Mucosa of stomach (tissue), 1 donor: Measurements from ENCODE around the gene LITAFD.

Experiments used
- H3K27me3 ChIP-seq: one replicate; pipeline ENCODE4 v1.7.0; 2013; ENCODE audit warnings: mild to moderate bottlenecking, low read length; ENCODE audit not compliant: control insufficient read depth, insufficient read depth
- H3K36me3 ChIP-seq: one replicate; pipeline ENCODE4 v1.7.0; 2013; ENCODE audit warnings: low read length; ENCODE audit not compliant: control insufficient read depth, insufficient read depth
- H3K4me1 ChIP-seq: one replicate; pipeline ENCODE4 v1.7.0; 2013; ENCODE audit warnings: mild to moderate bottlenecking, low read length; ENCODE audit not compliant: control insufficient read depth, insufficient read depth
- H3K4me3 ChIP-seq: one replicate; pipeline ENCODE4 v1.7.0; 2013; ENCODE audit warnings: low read length
- H3K9ac ChIP-seq: one replicate; pipeline ENCODE4 v1.7.0; 2013; ENCODE audit warnings: mild to moderate bottlenecking, low read length, moderate library complexity
- H3K9me3 ChIP-seq: one replicate; pipeline ENCODE4 v1.7.0; 2013; ENCODE audit warnings: mild to moderate bottlenecking, low read length, moderate library complexity; ENCODE audit not compliant: control insufficient read depth
- donor health status: Pancreatic carcinoma.

Gene LITAFD

DNA sequence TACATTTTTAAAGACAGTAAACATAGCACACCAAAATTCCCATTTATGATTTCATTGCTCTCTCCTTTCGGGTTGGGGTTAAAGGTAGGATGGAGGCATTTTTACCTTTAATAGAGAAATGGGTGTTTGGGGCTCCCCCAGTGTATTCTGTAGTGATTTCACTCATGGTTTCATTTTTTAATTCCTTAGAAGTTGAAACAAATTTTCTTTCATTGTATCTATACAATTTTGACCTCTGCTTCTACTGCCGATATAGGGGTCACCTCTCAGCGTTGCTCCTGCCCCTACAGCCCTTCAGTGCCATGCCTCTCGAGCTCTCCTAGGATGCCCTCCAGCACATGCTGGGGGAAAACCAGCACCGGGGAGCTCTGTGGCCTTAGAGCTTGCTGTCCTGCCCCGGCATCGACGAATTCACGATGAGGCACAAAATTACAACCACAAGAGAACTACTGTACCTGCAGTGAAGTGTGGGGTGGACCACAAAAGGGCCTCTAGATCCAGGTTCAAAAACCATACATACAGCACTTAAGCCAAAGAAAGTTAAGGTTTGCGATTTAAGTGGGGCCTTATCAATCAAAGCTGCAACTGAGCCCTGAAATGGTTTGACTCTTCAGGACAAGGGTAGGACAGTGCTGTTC lies 39.3 kb downstream of the LITAFD start:
- peaks cover 20% of the 10 kb centered on the region for H3K4me1 ChIP-seq
- no peaks in the 10 kb centered on the region for H3K27me3 ChIP-seq
- peaks cover 12% of the 10 kb centered on the region for H3K36me3 ChIP-seq
- no peak overlapping the region for H3K9ac ChIP-seq
- no peaks in the 10 kb centered on the region for H3K9me3 ChIP-seq
- H3K4me3 ChIP-seq, result no peak overlapping the region

DNA sequence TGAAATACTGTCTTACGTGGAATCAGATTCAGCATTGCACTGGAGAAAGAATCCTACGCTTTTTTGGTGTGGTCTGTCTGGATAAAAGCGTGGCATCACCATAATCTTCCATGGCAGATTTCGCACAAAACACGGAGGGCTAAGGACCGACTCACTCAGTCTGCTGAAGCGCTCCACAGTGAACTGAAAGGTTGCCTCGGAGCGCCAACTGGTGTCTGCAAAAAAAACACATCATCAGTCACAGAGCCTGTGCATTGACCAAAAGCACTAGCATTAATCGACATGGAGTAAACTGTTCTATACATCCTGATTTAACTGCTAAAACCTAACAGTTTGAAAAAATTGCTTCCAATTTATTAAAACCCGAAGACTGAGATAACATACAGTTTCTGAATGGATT lies 41.0 kb downstream of the LITAFD start:
- Histone ChIP-seq H3K4me3 (no peak overlapping the region), H3K9me3 (no peaks in the 10 kb centered on the region), H3K4me1 (peaks cover 18% of the 10 kb centered on the region), H3K27me3 (no peaks in the 10 kb centered on the region), H3K36me3 (peaks cover 12% of the 10 kb centered on the region), H3K9ac (no peak overlapping the region)

DNA sequence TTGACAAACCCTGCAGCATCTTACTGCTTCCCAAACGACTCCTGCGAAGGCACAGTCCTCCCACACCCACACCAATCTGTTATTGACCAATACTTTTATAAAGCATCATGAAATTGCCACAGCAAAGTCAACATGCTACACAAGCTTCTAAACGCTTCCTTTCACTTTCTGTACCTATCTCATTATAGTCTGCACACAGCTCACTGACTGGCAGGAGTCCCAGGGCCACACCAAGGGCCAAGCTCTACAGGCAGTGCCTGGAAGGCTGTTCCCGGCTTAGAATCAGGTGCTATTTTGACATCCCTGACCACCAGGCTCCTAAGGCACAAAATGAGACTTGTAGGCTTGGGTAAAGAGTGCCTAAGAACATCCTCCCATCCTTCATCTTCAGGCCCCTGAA lies 42.1 kb downstream of the LITAFD start:
- Histone ChIP-seq H3K4me1 (peaks cover 24% of the 10 kb centered on the region), H3K27me3 (no peaks in the 10 kb centered on the region), H3K9me3 (no peaks in the 10 kb centered on the region), H3K9ac (no peak overlapping the region), H3K36me3 (peaks cover 12% of the 10 kb centered on the region), H3K4me3 (no peak overlapping the region)

DNA sequence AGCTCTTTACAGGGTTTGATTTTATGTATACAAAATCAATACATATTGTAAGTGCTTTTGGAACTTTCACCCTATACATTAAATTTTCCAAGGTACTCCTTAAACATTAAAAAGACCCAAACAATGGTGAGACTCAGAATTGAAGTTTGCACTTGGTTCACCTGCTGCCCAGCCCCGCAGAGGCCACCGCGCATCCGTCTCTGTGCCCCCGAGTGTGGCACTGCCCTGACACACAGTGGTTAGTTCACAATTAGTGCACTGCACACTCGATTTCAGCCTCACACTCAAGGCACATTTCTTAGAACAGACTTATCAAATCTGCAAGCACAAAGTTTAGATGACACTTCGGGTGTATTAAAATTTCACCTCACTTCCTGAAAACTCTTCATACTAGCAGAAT lies 43.3 kb downstream of the LITAFD start:
- Histone ChIP-seq H3K9me3 (no peaks in the 10 kb centered on the region), H3K4me1 (peaks cover 32% of the 10 kb centered on the region), H3K4me3 (no peak overlapping the region), H3K27me3 (no peaks in the 10 kb centered on the region), H3K36me3 (peaks cover 12% of the 10 kb centered on the region), H3K9ac (no peak overlapping the region)

DNA sequence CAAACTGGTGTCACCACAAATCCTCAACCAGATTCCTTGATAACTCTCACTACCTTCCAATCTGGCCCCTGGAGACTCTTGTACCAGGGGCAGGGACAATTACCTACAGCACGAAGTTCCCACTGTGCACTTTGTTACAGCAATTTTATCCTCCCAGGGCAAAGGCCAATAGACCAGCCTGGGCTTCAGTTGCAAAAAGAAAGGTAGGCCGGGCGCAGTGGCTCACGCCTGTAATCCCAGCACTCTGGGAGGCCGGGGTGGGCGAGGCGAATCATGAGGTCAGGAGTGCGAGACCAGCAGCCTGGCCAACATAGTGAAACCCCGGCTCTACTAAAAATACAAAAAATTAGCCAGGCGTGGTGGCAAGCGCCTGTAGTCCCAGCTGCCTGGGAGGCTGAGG lies 44.7 kb downstream of the LITAFD start:
- Histone ChIP-seq H3K27me3 (no peaks in the 10 kb centered on the region), H3K9me3 (no peaks in the 10 kb centered on the region), H3K4me1 (peaks cover 39% of the 10 kb centered on the region), H3K9ac (no peak overlapping the region), H3K4me3 (no peak overlapping the region), H3K36me3 (peaks cover 2% of the 10 kb centered on the region)

DNA sequence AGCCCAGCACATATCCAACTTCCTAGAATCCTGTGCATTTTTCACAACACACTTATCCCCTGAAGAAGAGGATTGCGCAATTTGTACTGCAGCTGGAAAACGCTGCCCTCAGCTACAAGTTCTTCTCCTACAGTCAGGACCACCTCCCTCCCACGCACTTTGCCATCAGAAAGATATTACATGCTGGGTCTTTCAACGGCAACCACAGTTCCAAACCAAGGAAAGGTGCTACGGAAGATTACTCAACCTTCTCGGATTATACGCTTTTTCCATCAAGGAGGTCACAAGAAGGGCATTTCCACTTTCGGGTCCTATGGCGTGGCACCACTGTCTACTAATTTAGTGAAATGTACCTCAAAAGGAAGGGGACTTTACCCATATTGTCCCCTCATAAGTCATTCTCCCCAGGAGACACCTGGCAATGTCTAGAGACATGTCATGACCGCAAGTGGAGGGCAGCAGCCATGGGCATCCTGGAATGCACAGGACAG lies 46.4 kb downstream of the LITAFD start:
- no peak overlapping the region for H3K4me3 ChIP-seq
- H3K4me1 ChIP-seq, result peaks cover 35% of the 10 kb centered on the region
- no peaks in the 10 kb centered on the region for H3K36me3 ChIP-seq

DNA sequence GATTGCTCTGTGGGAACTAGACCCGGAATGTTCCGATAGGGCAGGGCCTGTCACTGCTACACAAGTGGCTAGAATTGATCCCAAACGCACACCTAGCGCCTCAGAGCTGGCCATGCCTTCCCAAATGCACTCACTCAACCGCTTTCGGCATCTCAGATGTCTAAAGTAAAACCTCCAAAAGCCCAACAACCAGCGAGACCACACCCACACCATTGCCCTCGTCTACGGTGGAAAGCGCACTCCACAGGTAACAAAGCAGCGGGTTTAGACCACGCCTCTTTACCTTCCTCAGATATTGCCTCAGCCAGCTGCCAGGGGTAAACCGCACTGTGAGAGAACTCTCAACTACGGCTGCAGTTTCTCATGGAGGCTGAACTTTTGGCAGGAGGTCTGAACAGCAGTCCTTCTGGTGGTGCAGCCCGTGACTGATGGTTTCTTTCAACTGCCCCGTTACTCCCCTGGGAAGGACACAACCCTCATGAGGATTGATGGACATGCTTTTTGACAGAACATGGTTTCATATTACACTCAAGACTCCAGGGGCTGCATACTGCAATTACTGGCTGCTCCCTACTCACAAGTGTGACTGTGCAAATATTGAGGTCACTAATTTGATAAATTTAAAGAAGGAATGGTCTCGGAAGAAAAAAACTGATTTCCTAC lies 47.1 kb downstream of the LITAFD start:
- no peak overlapping the region for H3K4me3 ChIP-seq
- no peaks in the 10 kb centered on the region for H3K27me3 ChIP-seq
- H3K36me3 ChIP-seq, result no peaks in the 10 kb centered on the region
- H3K9ac ChIP-seq, result no peak overlapping the region
- peaks cover 29% of the 10 kb centered on the region for H3K4me1 ChIP-seq
- no peaks in the 10 kb centered on the region for H3K9me3 ChIP-seq

More for the DNA sequence above, 46.4 kb downstream of the LITAFD start:
- Histone ChIP-seq H3K27me3 (no peaks in the 10 kb centered on the region), H3K9me3 (no peaks in the 10 kb centered on the region), H3K9ac (no peak overlapping the region)

DNA sequence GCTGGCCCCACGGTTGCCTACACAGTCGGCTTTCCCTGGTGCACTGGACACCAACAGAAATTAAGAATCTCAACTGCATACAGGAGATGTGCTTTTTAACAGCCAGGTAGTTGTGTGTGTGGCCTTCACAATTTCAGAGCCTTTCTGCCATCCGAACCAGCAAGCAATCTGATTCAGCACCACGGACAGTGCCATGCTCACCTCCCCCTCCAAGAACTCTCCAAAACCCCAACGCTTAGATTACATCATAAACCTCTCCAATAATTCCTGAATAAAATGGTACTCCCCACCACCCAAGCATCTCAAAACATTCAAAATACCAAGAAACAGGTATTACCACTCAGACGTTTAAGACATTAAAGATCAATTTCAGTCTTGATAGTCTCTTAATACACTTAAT lies 49.7 kb downstream of the LITAFD start:
- no peaks in the 10 kb centered on the region for H3K27me3 ChIP-seq
- H3K9me3 ChIP-seq, result no peaks in the 10 kb centered on the region

DNA sequence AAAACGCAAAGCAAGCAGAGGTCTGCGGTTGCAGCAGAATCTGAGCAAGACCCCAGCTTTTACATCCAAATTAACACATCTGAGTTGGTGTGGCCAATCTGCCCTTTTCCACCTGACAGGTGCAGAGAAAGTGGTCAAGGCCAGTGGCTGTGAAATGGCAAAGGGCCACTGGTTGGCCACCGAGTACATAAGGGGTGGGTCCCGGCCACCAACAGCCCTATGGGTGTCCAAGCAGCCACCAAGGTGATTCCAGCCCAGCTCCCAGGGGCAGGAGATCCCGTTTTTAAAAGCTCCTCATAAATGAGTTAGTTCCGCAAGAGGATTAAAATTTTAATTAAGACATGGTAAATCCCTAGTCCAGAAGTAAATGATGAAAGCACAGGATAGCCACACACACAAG lies 52.5 kb downstream of the LITAFD start:
- Histone ChIP-seq H3K27me3 (no peaks in the 10 kb centered on the region), H3K9me3 (no peaks in the 10 kb centered on the region), H3K4me1 (peaks cover 38% of the 10 kb centered on the region), H3K4me3 (no peak overlapping the region), H3K36me3 (no peaks in the 10 kb centered on the region), H3K9ac (no peak overlapping the region)

More for the DNA sequence above, 49.7 kb downstream of the LITAFD start:
- Histone ChIP-seq H3K9ac (no peak overlapping the region), H3K36me3 (no peaks in the 10 kb centered on the region), H3K4me1 (peaks cover 37% of the 10 kb centered on the region), H3K4me3 (no peak overlapping the region)
